Lower leg skin (tissue), 3 donors: Measurements from ENCODE around the gene ZSWIM6.

Source experiments
- POLR2A ChIP-seq, 2 donors: fragments of 450-650 bp; IDR thresholded peaks; one replicate each; pipeline ENCODE4 v1.6.1; 2016 to 2017; ENCODE audit warnings: antibody characterized with exemption in 2 of 2, mild to moderate bottlenecking in 1 of 2, moderate library complexity in 1 of 2
- TF ChIP-seq, protein P1 (sequence below), 3 donors: fragments of 450-650 bp; IDR thresholded peaks; one replicate each; pipeline ENCODE4 v1.5.1; 2016; ENCODE audit warnings: antibody characterized with exemption in 3 of 3, mild to moderate bottlenecking in 3 of 3, moderate library complexity in 2 of 3

DNA sequence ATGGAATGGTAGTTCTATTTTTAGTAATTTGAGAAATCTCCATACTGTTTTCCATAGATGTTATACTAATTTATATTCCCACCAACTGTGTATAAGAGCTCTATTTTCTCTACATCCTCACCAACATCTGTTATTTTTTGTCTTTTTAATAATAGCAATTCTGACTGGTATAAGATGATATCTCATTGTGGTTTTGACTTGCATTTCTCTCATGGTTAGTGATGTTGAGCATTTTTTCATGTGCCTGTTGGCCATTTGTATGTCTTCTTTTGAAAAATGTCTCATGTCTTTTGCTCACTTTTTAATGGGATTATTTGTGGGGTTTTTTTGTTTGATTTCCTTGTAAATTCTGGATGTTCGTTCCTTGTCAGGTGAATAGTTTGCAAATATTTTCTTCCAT, 154.4 kb downstream of the ZSWIM6 start:
- TF ChIP-seq, protein P1, sequence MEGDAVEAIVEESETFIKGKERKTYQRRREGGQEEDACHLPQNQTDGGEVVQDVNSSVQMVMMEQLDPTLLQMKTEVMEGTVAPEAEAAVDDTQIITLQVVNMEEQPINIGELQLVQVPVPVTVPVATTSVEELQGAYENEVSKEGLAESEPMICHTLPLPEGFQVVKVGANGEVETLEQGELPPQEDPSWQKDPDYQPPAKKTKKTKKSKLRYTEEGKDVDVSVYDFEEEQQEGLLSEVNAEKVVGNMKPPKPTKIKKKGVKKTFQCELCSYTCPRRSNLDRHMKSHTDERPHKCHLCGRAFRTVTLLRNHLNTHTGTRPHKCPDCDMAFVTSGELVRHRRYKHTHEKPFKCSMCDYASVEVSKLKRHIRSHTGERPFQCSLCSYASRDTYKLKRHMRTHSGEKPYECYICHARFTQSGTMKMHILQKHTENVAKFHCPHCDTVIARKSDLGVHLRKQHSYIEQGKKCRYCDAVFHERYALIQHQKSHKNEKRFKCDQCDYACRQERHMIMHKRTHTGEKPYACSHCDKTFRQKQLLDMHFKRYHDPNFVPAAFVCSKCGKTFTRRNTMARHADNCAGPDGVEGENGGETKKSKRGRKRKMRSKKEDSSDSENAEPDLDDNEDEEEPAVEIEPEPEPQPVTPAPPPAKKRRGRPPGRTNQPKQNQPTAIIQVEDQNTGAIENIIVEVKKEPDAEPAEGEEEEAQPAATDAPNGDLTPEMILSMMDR (IDR thresholded peaks at IDR 0.05): no peak
- no peak for TF ChIP-seq POLR2A (IDR thresholded peaks at IDR 0.05)
